Body of pancreas (tissue), 4 donors: ENCODE results near the gene ABCG8. TPM values are rescaled to one million over a fixed set of nuclear protein-coding genes. Genes with fewer than 3 reads are reported as not detected.

ENCODE experiments used
- ATAC-seq: fragments of 150-250 bp; one replicate; pipeline ENCODE4 v1.9.1; 2016
- DNase-seq, 4 donors: peaks; one replicate each; pipeline ENCODE4 v3.0.0-alpha.2; 2019
- H3K27ac ChIP-seq, 4 donors: fragments of 200-600 bp; sonication (generic); 1 replicate in 3 of 4; 2 replicates in 1 of 4; pipeline versions ENCODE4 v1.5.1 to v1.6.1; 2016 to 2019; ENCODE audit warnings: mild to moderate bottlenecking in 1 of 4, mixed read lengths in 1 of 4, moderate library complexity in 1 of 4
- H3K27me3 ChIP-seq, 2 donors: fragments of 200-600 bp; sonication (generic); one replicate each; pipeline ENCODE4 v1.6.0; 2016; ENCODE audit warnings: mild to moderate bottlenecking in 1 of 2
- H3K36me3 ChIP-seq, 2 donors: fragments of 200-600 bp; sonication (generic); replicated peaks in 1 of 2; 2 replicates each; pipeline ENCODE4 v1.5.1; 2016; ENCODE audit warnings: low read depth in 2 of 2; ENCODE audit not compliant: insufficient read depth in 1 of 2
- H3K4me1 ChIP-seq: fragments of 200-600 bp; sonication (generic); one replicate; pipeline ENCODE4 v1.6.0; 2016
- H3K4me3 ChIP-seq, 2 donors: fragments of 200-600 bp; sonication (generic); 1 replicate in 1 of 2; 2 replicates in 1 of 2; pipeline ENCODE4 v1.5.1; 2016 to 2019
- H3K9me3 ChIP-seq, 3 donors: fragments of 200-600 bp; sonication (generic); 1 replicate in 2 of 3; 2 replicates in 1 of 3; pipeline ENCODE4 v1.5.1; 2016
- POLR2A ChIP-seq, 3 donors: fragments of 450-650 bp; IDR thresholded peaks; one replicate each; pipeline ENCODE4 v1.6.1; 2016; ENCODE audit warnings: antibody characterized with exemption in 3 of 3, mild to moderate bottlenecking in 2 of 3
- WGBS, 2 donors: methylation state at CpG; one replicate each; pipeline ENCODE4 v1.1.5; 2017; 5-methylcytosine and 5-hydroxymethylcytosine counted together
- intact Hi-C: fragments of 100-400 bp; cut with DNase I; formaldehyde crosslinking; loops from one replicate; pipeline ENCODE4 v1.15.1; 2023
- total RNA-seq, 2 donors: library from RNA; depleted of rRNA; stranded (reverse); fragments of >200 nt; gene quantifications; one replicate each; pipeline ENCODE4 v1.1.0, GENCODE V29; 2016
- TF ChIP-seq, protein P1 (sequence below), 7 experiments: fragments of 450-650 bp in 4 of 7; fragments of 200-600 bp in 3 of 7; sonication (generic) in 3 of 7; IDR thresholded peaks; one replicate each; pipeline ENCODE4 v1.5.1; 2016 to 2019; ENCODE audit warnings: antibody characterized with exemption in 7 of 7

ABCG8 gene
- total RNA-seq, 2 donors from 2014 or later: not detected

DNA sequence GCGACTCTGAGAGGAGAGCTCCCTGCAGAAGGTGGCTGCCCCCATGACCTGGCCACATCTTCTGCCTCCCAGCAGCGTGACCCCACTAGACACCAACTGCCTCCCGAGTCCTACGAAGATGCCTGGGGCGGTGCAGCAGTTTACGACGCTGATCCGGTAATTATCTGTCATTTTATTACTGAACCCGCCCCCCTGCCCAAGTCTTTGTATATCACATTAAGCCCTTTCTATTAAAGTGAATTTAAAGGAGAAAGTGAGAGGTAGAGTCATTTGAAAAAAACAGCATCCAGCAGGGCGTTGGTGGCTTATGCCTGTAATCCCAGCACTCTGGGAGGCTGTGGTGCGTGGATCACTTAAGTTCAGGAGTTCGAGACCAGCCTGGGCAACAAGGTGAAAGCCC, 33.4 kb downstream of the ABCG8 start:
- DNase-seq (no peak), ATAC-seq (no peak)
- TF ChIP-seq POLR2A (IDR thresholded peaks at IDR 0.05): no peak
- TF ChIP-seq, protein P1, sequence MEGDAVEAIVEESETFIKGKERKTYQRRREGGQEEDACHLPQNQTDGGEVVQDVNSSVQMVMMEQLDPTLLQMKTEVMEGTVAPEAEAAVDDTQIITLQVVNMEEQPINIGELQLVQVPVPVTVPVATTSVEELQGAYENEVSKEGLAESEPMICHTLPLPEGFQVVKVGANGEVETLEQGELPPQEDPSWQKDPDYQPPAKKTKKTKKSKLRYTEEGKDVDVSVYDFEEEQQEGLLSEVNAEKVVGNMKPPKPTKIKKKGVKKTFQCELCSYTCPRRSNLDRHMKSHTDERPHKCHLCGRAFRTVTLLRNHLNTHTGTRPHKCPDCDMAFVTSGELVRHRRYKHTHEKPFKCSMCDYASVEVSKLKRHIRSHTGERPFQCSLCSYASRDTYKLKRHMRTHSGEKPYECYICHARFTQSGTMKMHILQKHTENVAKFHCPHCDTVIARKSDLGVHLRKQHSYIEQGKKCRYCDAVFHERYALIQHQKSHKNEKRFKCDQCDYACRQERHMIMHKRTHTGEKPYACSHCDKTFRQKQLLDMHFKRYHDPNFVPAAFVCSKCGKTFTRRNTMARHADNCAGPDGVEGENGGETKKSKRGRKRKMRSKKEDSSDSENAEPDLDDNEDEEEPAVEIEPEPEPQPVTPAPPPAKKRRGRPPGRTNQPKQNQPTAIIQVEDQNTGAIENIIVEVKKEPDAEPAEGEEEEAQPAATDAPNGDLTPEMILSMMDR (IDR thresholded peaks at IDR 0.05): no peak
- Histone ChIP-seq H3K4me3 (no peak overlapping the region), H3K27me3 (peaks cover 0 to 5% of the 10 kb centered on the region in 2 donors), H3K4me1 (no peaks in the 10 kb centered on the region), H3K9me3 (no peaks in the 10 kb centered on the region), H3K36me3 (no peaks in the 10 kb centered on the region), H3K27ac (no peak overlapping the region)
- intact Hi-C loops: no loop called here
- 82 to 83% methylated on average over 12 of the region's 12 CpGs for WGBS, 2 donors

GRCh38 chr2:43874776-43875451, 36.1 kb downstream of the ABCG8 start:
- no peak overlapping the region for H3K27ac ChIP-seq
- TF ChIP-seq, protein P1 (IDR thresholded peaks at IDR 0.05): no peak
- TF ChIP-seq POLR2A (IDR thresholded peaks at IDR 0.05): no peak
- intact Hi-C loops: no loop called here
- ATAC-seq (no peak), DNase-seq (no peak)
- 56 to 78% methylated on average over 5 to 7 of the region's 11 CpGs for WGBS, 2 donors
- no peaks in the 10 kb centered on the region for H3K36me3 ChIP-seq
- no peak overlapping the region for H3K4me3 ChIP-seq
- peaks cover 0 to 6% of the 10 kb centered on the region in 2 donors for H3K27me3 ChIP-seq
- peaks cover 5% of the 10 kb centered on the region for H3K4me1 ChIP-seq
- H3K9me3 ChIP-seq: no peaks in the 10 kb centered on the region

- H3K27me3 ChIP-seq: peaks cover 0 to 6% of the 10 kb centered on the region in 2 donors
- ATAC-seq (peak; percentile 87), DNase-seq (peak; percentile 77 to 85 (median 81))
- TF ChIP-seq, protein P1 (IDR thresholded peaks at IDR 0.05): peak; percentile 87 to 99 (median 96)
- TF ChIP-seq POLR2A (IDR thresholded peaks at IDR 0.05): no peak
- no peaks in the 10 kb centered on the region for H3K36me3 ChIP-seq
- 20 to 23% methylated on average over 16 of the region's 16 CpGs for WGBS, 2 donors
- H3K27ac ChIP-seq: no peak overlapping the region
- intact Hi-C loops: no loop called here
- peaks cover 24% of the 10 kb centered on the region for H3K4me1 ChIP-seq
- no peak overlapping the region for H3K4me3 ChIP-seq
- H3K9me3 ChIP-seq: no peaks in the 10 kb centered on the region
Measured at GRCh38 chr2:43877782-43878464, 39.2 kb downstream of the ABCG8 start.

DNA sequence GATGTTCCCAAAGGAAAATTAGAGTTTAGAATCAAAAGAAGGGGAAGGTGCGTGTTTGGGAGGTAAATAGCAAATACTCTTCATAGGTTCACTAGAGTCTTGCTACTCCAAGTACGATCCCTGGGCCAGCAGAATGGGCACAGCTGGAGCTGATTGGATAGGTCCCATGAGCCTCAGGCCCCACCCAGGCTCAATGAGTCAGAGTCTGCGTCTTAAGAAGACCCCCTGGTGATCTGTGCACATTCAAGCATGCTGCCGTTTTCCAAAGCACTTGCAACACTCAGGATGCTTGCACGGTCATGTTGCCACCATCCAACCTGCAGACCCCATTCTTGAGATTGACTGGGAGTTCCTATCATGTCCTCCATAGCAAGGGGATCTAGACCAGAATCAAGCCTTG, 40.5 kb downstream of the ABCG8 start:
- H3K4me3 ChIP-seq: no peak overlapping the region
- H3K9me3 ChIP-seq: no peaks in the 10 kb centered on the region
- no peak for ATAC-seq
- intact Hi-C loops: no loop called here
- 81 to 85% methylated on average over 5 of the region's 5 CpGs for WGBS, 2 donors
- H3K27ac ChIP-seq: no peak overlapping the region
- peaks cover 0 to 6% of the 10 kb centered on the region in 2 donors for H3K27me3 ChIP-seq
- peaks cover 32% of the 10 kb centered on the region for H3K4me1 ChIP-seq
- TF ChIP-seq POLR2A (IDR thresholded peaks at IDR 0.05): no peak
- no peaks in the 10 kb centered on the region for H3K36me3 ChIP-seq
- DNase-seq: no peak

DNA sequence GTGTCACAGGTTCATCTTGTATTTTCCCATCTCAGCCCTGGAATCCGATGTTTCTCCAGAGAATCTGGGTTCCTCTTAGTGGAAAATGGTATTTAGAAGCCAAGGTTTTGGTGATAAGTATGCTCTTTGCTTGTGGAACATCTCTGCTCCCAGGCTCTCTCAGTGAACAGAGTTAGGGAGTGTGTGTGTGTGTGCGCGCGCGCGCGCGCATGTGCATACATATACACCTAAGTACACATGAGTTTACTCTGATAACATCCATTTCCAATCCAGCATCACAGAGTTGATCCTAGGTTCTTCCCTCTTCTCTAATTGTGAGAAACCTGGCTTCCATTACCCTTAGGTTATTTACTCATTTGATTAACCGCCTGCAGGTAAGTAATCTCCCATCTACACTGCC, 41.7 kb downstream of the ABCG8 start:
- Histone ChIP-seq H3K36me3 (no peaks in the 10 kb centered on the region), H3K9me3 (no peaks in the 10 kb centered on the region), H3K4me3 (no peak overlapping the region), H3K27me3 (peaks cover 0 to 6% of the 10 kb centered on the region in 2 donors), H3K4me1 (peaks cover 43% of the 10 kb centered on the region), H3K27ac (no peak overlapping the region)
- TF ChIP-seq, protein P1 (IDR thresholded peaks at IDR 0.05): no peak
- no peak for TF ChIP-seq POLR2A (IDR thresholded peaks at IDR 0.05)
- no peak for DNase-seq
- 79 to 81% methylated on average over 9 of the region's 9 CpGs for WGBS, 2 donors
- intact Hi-C loops: no loop called here
- ATAC-seq: no peak
